Urinary bladder (tissue), 4 donors: ENCODE data around the gene TOMM34. TPM values are rescaled to one million over a fixed set of nuclear protein-coding genes. Genes with fewer than 3 reads are reported as not detected.

Experiments
- DNase-seq: peaks from one replicate; pipeline ENCODE4 v3.0.0-alpha.2; 2015; ENCODE audit errors: extremely low spot score
- H3K27ac ChIP-seq: one replicate; pipeline ENCODE4 v1.5.1; 2013; ENCODE audit warnings: low read depth, mild to moderate bottlenecking, moderate library complexity
- H3K36me3 ChIP-seq: one replicate; pipeline ENCODE4 v1.6.1; 2013; ENCODE audit warnings: mild to moderate bottlenecking, moderate library complexity; ENCODE audit not compliant: insufficient read depth
- H3K4me1 ChIP-seq: one replicate; pipeline ENCODE4 v1.6.1; 2013; ENCODE audit warnings: mild to moderate bottlenecking, moderate library complexity; ENCODE audit not compliant: insufficient read depth
- H3K4me3 ChIP-seq: one replicate; pipeline ENCODE4 v1.5.1; 2013; ENCODE audit warnings: low read depth, low read length
- WGBS: extraction: QIAGEN DNeasy Blood & Tissue Kit; methylation state at CpG from one replicate; pipeline ENCODE4 v1.1.7; 2013; 5-methylcytosine and 5-hydroxymethylcytosine counted together
- polyA plus RNA-seq: library from polyadenylated mRNA; stranded (reverse); fragments of 200-250 nt; gene quantifications from one replicate; pipeline ENCODE4 v1.2.3, GENCODE V29; 2013
- total RNA-seq: library from RNA; depleted of rRNA; stranded (reverse); fragments of >200 nt; gene quantifications from one replicate; pipeline ENCODE4 v1.2.3, GENCODE V29; 2014
- donor health status: healthy with polysubstance abuse.
- donor health status: healthy.

TOMM34 gene
- total and polyA plus RNA-seq, 2 donors = 12.3 to 19.5 TPM

DNA sequence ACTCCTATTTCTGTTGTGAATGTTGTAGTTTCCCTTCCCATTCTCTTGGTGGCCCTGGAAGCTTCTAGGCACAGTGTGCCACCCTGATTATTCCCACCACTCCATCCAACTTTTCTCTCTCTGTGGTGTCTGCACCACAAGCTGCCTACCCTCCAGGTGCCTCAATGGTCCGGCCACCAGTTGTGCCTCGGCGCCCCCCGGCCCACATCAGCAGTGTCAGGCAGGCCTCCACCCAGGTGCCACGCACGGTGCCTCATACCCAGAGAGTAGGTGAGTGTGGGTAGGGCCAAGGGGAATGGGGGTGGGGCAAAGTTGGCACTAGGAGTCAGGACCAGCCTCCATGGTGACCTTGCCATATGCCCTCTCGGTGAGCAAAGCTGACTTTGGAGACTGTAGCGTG, 27.3 kb downstream of the TOMM34 start:
- H3K36me3 ChIP-seq = no peaks in the 10 kb centered on the region
- no peak for DNase-seq
- H3K4me3 ChIP-seq = no peak overlapping the region
- H3K4me1 ChIP-seq = no peaks in the 10 kb centered on the region
- 96% methylated on average over 8 of the region's 8 CpGs for WGBS
- no peak overlapping the region for H3K27ac ChIP-seq

DNA sequence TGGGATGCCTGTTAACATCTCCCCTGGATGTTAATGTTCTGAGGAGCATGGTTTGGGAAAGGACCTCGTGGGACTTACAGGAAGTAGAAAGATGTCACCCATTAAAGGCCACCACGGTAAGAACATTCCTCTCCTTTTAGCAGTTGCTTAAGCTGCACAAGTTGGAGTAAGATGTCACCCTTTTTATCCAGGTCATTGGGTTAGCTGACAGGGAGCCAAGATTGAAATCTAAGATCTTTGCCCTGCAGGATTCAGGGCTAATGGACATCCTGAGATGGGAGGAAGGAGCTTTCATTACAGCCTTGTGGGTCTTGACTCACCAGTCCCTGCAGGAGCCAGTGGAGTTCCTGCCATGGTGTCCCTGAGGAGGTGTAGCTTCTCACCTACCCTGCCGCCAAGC, 28.3 kb downstream of the TOMM34 start:
- Histone ChIP-seq H3K27ac (no peak overlapping the region), H3K4me1 (no peaks in the 10 kb centered on the region), H3K4me3 (no peak overlapping the region), H3K36me3 (no peaks in the 10 kb centered on the region)
- DNase-seq = no peak
- 86% methylated on average over 3 of the region's 3 CpGs for WGBS

DNA sequence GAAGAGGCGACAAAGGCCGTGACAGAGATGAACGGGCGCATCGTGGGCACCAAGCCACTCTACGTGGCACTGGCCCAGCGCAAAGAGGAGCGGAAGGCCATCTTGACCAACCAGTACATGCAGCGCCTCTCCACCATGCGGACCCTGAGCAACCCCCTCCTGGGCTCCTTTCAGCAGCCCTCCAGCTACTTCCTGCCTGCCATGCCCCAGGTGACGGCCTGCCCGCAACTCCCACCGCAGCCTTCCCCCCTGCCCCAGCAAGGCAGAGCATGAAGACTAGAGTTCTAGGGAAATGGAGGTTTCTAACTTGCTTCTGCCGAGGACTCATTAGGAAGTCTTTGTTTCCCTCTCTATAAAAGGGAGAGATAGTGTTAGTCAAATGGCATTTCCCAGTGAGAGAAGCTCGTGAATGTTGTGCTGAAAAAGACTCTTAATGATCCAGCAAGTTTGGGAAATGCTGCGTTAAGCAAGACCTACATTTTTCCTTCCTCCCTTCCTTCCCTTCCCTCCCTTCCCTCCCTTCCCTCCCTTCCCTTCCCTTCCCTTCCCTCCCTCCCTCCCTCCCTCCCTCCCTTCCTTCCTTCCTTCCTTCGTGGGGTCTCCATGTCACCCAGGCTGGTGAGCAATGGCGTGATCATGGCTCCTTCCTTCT, 29.6 kb downstream of the TOMM34 start:
- 96% methylated on average over 18 of the region's 18 CpGs for WGBS

DNA sequence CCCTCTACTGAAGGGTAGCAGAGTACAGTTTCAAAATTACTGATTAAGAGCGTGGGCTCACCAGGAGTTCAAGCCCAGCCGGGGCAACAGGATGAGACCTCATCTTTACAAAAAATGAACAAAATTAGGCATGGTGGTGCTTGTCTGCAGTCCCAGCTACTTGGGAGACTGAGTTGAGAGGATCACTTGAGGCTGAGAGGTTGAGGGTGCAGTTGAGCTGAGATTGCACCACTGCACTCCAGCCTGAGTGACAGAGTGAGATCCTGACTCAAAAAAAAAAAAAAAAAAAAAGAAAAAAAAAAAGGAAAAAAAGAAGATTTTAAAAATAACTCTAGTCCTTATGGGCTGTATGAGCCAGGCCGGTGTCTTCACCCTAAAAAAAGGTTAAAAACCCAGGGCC, 31.6 kb downstream of the TOMM34 start:
- H3K4me1 ChIP-seq = no peaks in the 10 kb centered on the region
- H3K36me3 ChIP-seq = no peaks in the 10 kb centered on the region
- 85% methylated on average over 3 of the region's 3 CpGs for WGBS

More for the DNA sequence above, 29.6 kb downstream of the TOMM34 start:
- no peaks in the 10 kb centered on the region for H3K36me3 ChIP-seq
- H3K27ac ChIP-seq = no peak overlapping the region
- H3K4me3 ChIP-seq = no peak overlapping the region
- no peaks in the 10 kb centered on the region for H3K4me1 ChIP-seq
- no peak for DNase-seq

DNA sequence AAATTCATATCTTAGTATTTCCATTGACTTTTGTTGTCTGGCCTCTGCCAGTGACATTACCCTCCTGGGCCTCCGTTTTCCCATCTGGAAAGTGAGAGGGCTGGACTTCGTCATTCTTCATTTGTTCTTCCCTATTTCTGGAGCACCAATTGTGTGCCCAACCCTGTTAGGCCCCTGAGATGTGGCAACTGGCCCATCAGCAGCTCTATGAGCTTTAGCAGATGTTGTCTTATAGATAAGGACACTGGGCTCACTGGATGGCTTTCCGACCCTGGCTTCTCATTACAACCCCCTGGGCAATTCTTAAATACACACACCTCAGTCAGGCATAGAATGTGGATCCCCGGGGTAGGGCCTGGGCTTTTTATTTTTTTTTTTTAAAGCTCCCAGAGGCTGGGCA, 35.7 kb downstream of the TOMM34 start:
- no peak for DNase-seq
- no peaks in the 10 kb centered on the region for H3K4me1 ChIP-seq
- 67% methylated on average over 4 of the region's 4 CpGs for WGBS
- no peak overlapping the region for H3K27ac ChIP-seq
- no peak overlapping the region for H3K4me3 ChIP-seq
- H3K36me3 ChIP-seq = no peaks in the 10 kb centered on the region

More for the DNA sequence above, 31.6 kb downstream of the TOMM34 start:
- no peak for DNase-seq
- Histone ChIP-seq H3K4me3 (no peak overlapping the region), H3K27ac (no peak overlapping the region)

DNA sequence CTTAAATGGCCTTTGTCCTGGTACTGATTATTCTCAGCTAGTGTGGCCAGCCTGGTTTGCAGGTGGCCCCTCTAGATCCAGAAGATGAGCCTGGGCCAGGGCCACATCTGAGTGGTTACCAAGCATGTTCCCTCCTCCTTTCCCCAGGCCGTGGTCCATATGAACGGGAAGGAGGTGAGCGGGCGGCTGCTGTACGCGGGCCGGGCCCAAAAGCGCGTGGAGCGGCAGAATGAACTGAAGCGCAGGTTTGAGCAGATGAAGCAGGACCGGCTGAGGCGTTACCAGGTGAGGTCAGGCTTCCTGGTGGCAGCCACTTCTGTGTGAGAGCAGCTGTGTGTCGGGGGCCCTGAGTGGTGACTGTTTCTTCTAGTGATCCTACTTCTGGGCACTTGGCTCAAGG, 38.8 kb downstream of the TOMM34 start:
- H3K4me3 ChIP-seq = no peak overlapping the region
- H3K36me3 ChIP-seq = no peaks in the 10 kb centered on the region
- H3K4me1 ChIP-seq = no peaks in the 10 kb centered on the region
- WGBS = 98% methylated on average over 14 of the region's 14 CpGs
- H3K27ac ChIP-seq = no peak overlapping the region
- no peak for DNase-seq

DNA sequence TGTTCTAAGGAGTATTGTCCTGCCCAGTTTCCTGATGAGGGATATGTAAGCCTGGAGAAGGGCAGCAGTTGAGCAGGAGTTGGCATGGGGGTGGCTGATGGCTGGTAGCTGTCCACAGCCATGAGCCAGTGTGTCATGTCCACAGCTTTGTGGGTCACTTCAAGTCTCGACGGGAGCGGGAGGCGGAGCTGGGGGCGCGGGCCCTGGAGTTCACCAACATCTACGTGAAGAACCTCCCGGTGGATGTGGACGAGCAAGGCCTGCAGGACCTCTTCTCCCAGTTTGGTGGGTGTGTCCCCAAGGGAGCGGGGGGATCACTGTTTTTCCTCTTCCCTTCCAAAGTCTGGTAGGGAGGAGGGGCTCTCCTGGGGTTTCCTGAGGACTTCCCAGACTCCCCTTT, 41.4 kb downstream of the TOMM34 start:
- WGBS = 93% methylated on average over 10 of the region's 10 CpGs
- DNase-seq = no peak
- Histone ChIP-seq H3K4me3 (no peak overlapping the region), H3K27ac (no peak overlapping the region), H3K36me3 (no peaks in the 10 kb centered on the region), H3K4me1 (no peaks in the 10 kb centered on the region)

DNA sequence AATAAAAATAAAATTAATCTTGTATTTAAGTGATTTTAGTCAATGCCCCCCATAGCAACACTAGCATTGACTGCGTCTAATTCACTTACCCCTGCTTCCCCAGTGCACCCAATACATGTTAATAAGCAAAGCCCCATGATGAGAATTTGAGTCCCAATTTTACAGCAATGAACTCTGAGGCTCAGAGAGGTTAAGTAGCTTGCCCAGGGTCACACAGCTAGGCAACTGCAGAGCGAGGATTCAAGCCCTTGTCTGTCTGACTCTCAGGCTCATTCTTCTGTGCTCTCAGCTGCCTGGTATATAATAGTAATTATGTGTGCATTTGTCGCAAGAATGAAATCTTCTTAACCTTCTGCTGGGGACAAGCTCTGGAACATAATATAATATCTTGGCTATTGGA, 41.9 kb downstream of the TOMM34 start:
- Histone ChIP-seq H3K36me3 (no peaks in the 10 kb centered on the region), H3K4me3 (no peak overlapping the region), H3K4me1 (no peaks in the 10 kb centered on the region), H3K27ac (no peak overlapping the region)
- no peak for DNase-seq
- 97% methylated on average over 3 of the region's 3 CpGs for WGBS

DNA sequence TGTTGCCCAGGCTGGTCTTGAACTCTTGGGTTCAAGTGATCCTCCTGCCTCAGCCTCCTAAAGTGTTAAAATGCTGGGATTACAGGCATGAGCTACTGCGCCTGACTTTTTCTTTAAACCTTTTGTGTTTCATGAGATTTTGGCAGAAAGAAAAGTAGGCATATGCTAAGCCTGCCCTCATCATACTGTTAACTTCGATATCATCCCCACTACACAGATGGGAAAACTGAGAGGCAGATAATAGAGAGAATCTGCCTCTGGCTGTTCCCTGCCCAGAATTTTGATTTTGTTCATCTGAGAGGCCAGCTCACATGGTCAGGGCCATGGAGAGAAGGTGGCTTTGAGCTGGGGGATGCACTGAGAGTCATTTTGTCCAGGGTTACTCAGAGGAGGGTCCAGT, 42.8 kb downstream of the TOMM34 start:
- no peak overlapping the region for H3K27ac ChIP-seq
- 98% methylated on average over 2 of the region's 2 CpGs for WGBS
- no peaks in the 10 kb centered on the region for H3K36me3 ChIP-seq
- H3K4me1 ChIP-seq = no peaks in the 10 kb centered on the region
- no peak for DNase-seq
- H3K4me3 ChIP-seq = no peak overlapping the region

DNA sequence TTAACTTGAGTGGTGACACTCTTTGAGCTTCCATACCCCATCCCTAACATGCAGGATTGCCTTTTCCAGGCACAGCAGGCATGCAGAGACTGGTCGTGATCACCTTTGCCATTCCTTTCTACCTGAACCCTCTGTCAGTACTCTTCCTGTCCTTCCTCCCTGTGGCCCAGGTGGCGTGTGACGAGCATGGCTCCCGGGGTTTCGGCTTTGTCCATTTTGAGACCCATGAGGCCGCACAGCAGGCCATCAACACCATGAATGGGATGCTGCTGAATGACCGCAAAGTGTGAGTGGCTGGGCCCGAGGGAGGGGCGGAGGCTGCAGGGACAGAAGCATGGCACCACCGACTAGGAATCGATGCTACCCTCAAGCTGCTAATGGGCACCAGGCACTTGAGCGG, 43.6 kb downstream of the TOMM34 start:
- no peak for DNase-seq
- WGBS = 95% methylated on average over 12 of the region's 12 CpGs
- Histone ChIP-seq H3K4me3 (no peak overlapping the region), H3K27ac (no peak overlapping the region), H3K4me1 (no peaks in the 10 kb centered on the region), H3K36me3 (no peaks in the 10 kb centered on the region)

DNA sequence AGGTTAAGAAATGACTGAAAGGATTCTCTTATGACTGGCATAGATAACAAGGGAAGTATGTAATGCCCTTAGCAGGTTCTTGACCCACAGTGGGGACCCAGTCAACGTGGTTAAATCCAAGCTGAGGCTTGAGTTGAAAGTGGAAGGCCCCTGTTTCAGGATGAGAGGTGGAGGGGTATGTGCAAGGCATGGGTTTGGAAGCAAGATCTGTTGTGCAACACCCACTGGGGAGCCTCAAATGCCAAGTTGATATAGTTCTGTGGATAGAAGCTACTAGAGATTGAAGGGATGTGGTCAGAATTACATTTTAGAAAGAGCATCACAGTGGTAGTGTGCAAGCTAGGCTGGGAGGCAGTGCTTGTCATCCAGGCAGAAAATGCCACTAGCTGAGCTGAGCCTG, 45.3 kb downstream of the TOMM34 start:
- 70% methylated on average over 1 of the region's 1 CpG for WGBS
- H3K4me3 ChIP-seq = no peak overlapping the region
- H3K27ac ChIP-seq = no peak overlapping the region
- H3K4me1 ChIP-seq = no peaks in the 10 kb centered on the region
- H3K36me3 ChIP-seq = no peaks in the 10 kb centered on the region
- DNase-seq = no peak

DNA sequence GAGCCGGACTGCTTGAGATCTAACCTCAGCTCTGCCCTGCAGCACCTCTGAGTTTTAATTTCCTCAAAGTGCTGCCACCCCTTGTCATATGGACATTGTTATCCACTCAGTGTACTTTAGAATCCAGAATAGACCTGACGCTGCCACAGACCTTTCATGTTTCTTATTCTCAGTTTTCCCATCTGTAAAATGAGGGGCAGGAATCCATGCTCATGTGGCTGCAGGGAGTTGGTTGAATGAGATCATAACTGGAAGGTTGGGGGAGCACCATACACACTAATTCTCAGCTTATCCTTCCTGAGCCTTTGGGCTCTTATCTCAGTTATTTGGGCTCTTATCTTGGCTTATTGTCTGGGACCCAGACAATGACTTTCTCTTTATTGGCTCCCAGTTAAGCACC, 48.0 kb downstream of the TOMM34 start:
- no peak overlapping the region for H3K27ac ChIP-seq
- H3K4me1 ChIP-seq = no peaks in the 10 kb centered on the region
- WGBS = 92% methylated on average over 2 of the region's 2 CpGs
- no peak overlapping the region for H3K4me3 ChIP-seq
- no peak for DNase-seq
- H3K36me3 ChIP-seq = no peaks in the 10 kb centered on the region

DNA sequence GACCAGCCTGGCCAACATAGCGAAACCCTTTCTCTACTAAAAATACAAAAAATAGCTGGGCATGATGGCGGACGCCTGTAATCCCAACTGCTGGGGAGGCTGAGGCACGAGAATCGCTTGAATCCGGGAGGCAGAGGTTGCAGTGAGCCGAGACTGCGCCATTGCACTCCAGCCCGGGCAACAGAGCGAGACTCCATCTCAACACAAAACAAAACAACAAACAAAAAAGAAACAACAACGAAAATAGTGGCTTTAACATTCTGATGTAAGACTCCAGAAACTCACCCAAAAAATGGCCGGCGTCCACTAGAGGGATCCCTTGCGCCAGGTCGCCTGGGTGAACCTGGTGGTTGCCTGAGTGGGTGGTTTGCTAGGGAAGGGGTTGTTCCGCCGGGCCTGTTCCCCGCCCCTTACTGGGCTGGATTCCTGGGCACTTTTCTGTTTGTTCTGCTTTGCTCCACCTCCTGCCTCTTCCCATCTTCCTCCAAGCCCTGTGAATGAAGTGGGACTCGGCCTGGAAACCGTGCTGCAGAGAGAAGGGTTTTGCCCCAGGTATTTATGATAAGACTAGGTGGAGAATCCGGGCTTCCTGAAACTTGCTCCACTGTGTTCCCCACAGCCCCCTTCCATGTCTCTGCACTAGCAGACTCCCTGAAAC, 48.8 kb downstream of the TOMM34 start:
- Histone ChIP-seq H3K36me3 (no peaks in the 10 kb centered on the region), H3K4me3 (no peak overlapping the region), H3K27ac (no peak overlapping the region), H3K4me1 (no peaks in the 10 kb centered on the region)
- no peak for DNase-seq
- WGBS = 61% methylated on average over 21 of the region's 21 CpGs

DNA sequence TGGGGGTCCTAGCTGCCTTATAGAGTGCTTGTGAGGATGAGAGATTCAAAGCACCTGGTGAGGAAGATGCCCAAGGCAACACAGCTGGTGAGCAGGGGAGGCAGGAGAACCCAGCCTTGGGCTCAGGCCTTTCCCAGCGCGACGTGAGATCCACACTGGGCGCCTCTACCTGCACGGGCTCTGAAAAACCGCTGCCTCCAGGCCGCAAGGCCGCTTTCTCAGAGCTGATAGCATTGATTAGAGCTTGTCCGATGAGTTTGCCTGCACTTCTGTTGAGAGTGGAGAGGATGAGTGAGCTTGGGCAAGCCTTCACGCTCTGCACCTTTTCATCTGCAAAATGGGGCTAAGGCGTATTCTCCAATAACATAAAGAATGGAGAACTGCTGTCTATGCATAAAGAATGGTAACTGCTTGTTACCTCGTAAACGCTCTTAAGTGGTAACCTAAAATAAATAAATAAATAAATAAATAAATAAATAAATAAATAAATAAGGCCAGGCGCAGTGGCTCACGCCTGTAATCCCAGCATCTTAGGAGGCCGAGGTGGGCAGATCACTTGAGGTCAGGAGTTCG, 49.4 kb downstream of the TOMM34 start:
- Histone ChIP-seq H3K27ac (no peak overlapping the region), H3K4me3 (peak overlapping the region; percentile 39), H3K4me1 (no peaks in the 10 kb centered on the region), H3K36me3 (peaks cover 1% of the 10 kb centered on the region)
- no peak for DNase-seq
- WGBS = 64% methylated on average over 17 of the region's 17 CpGs
